ENCODE measurements around the gene DLGAP1. TPM values are rescaled to one million over a fixed set of nuclear protein-coding genes. Genes with fewer than 3 reads are reported as not detected.

The DLGAP1 gene
- total RNA-seq, 1 donor from 2014 or later: 13.6 TPM

DNA sequence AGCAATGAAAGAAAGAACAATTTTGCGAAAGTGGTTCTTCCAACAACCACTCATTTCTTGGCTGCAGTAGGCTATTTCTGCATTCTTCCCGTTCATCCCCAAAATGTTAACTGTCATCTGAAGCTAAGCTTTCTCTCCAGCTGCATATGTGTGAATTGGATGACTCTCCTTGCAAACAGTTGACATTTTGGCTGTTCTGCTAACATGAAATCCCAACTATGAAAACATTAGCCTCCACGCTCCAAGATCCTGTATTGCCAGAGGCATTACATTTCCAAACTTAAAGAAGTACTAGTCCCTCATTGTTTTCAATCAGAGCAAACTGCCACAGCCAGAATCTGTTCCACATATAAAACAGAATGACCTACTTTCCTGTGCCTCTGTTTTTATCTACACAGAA lies 916.7 kb downstream of the DLGAP1 start:
- TF ChIP-seq, protein P1, sequence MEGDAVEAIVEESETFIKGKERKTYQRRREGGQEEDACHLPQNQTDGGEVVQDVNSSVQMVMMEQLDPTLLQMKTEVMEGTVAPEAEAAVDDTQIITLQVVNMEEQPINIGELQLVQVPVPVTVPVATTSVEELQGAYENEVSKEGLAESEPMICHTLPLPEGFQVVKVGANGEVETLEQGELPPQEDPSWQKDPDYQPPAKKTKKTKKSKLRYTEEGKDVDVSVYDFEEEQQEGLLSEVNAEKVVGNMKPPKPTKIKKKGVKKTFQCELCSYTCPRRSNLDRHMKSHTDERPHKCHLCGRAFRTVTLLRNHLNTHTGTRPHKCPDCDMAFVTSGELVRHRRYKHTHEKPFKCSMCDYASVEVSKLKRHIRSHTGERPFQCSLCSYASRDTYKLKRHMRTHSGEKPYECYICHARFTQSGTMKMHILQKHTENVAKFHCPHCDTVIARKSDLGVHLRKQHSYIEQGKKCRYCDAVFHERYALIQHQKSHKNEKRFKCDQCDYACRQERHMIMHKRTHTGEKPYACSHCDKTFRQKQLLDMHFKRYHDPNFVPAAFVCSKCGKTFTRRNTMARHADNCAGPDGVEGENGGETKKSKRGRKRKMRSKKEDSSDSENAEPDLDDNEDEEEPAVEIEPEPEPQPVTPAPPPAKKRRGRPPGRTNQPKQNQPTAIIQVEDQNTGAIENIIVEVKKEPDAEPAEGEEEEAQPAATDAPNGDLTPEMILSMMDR (IDR thresholded peaks at IDR 0.05; ENCODE audit: partially characterized antibody, unreplicated experiment): no peak
- no peaks in the 10 kb centered on the region for H3K4me1 Mint-ChIP-seq (ENCODE audit: low read depth, unreplicated experiment)
- H3K9me3 Mint-ChIP-seq (ENCODE audit: unreplicated experiment): peaks cover under 1% of the 10 kb centered on the region
- peaks cover under 1% of the 10 kb centered on the region for H3K27me3 Mint-ChIP-seq (ENCODE audit: unreplicated experiment)
- peaks cover 6% of the 10 kb centered on the region for H3K36me3 Mint-ChIP-seq (ENCODE audit: unreplicated experiment)
- H3K27ac Mint-ChIP-seq (ENCODE audit: unreplicated experiment): no peak overlapping the region
- no peak for DNase-seq
- H3K4me3 Mint-ChIP-seq (ENCODE audit: unreplicated experiment): no peak overlapping the region

DNA sequence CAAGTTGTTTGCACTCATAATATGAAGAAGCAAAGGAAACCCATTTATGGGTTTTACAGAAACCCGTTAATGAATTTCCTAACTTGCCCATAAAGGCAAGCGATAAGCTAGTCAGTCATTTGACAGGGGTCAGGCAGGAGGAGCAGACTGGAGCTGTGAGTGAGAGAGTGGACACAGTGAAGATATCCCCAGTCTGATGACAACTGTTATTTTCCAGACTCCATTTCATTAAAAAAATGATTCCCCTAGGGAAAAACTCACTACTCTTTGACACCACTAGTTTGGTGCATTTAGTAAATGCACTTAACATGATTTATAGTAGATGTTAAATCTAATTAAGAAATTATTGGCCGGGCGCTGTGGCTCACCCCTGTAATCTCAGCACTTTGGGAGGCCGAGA lies 924.3 kb downstream of the DLGAP1 start:
- no peak for DNase-seq
- H3K27me3 Mint-ChIP-seq (ENCODE audit: unreplicated experiment): peaks cover 4% of the 10 kb centered on the region
- H3K4me3 Mint-ChIP-seq (ENCODE audit: unreplicated experiment): no peak overlapping the region
- peaks cover 26% of the 10 kb centered on the region for H3K4me1 Mint-ChIP-seq (ENCODE audit: low read depth, unreplicated experiment)
- H3K27ac Mint-ChIP-seq (ENCODE audit: unreplicated experiment): no peak overlapping the region
- peaks cover 6% of the 10 kb centered on the region for H3K36me3 Mint-ChIP-seq (ENCODE audit: unreplicated experiment)
- TF ChIP-seq, protein P1 (IDR thresholded peaks at IDR 0.05; ENCODE audit: partially characterized antibody, unreplicated experiment): no peak
- peaks cover 8% of the 10 kb centered on the region for H3K9me3 Mint-ChIP-seq (ENCODE audit: unreplicated experiment)

- DNase-seq: no peak
- Mint-ChIP-seq H3K27me3 (ENCODE audit: unreplicated experiment) (peaks cover 4% of the 10 kb centered on the region), H3K4me1 (ENCODE audit: low read depth, unreplicated experiment) (peaks cover 30% of the 10 kb centered on the region), H3K36me3 (ENCODE audit: unreplicated experiment) (peaks cover 6% of the 10 kb centered on the region), H3K27ac (ENCODE audit: unreplicated experiment) (no peak overlapping the region), H3K4me3 (ENCODE audit: unreplicated experiment) (no peak overlapping the region), H3K9me3 (ENCODE audit: unreplicated experiment) (peaks cover 8% of the 10 kb centered on the region)
- TF ChIP-seq, protein P1 (IDR thresholded peaks at IDR 0.05; ENCODE audit: partially characterized antibody, unreplicated experiment): no peak
These were observed 925.5 kb downstream of the DLGAP1 start for GRCh38 chr18:3529601-3530000.

GRCh38 chr18:3529077-3529476 lies 926.0 kb downstream of the DLGAP1 start:
- H3K4me1 Mint-ChIP-seq (ENCODE audit: low read depth, unreplicated experiment): peaks cover 30% of the 10 kb centered on the region
- no peak overlapping the region for H3K4me3 Mint-ChIP-seq (ENCODE audit: unreplicated experiment)
- TF ChIP-seq, protein P1 (IDR thresholded peaks at IDR 0.05; ENCODE audit: partially characterized antibody, unreplicated experiment): no peak
- H3K9me3 Mint-ChIP-seq (ENCODE audit: unreplicated experiment): peaks cover 8% of the 10 kb centered on the region
- no peak overlapping the region for H3K27ac Mint-ChIP-seq (ENCODE audit: unreplicated experiment)
- peaks cover 6% of the 10 kb centered on the region for H3K36me3 Mint-ChIP-seq (ENCODE audit: unreplicated experiment)
- H3K27me3 Mint-ChIP-seq (ENCODE audit: unreplicated experiment): peaks cover 4% of the 10 kb centered on the region
- no peak for DNase-seq

DNA sequence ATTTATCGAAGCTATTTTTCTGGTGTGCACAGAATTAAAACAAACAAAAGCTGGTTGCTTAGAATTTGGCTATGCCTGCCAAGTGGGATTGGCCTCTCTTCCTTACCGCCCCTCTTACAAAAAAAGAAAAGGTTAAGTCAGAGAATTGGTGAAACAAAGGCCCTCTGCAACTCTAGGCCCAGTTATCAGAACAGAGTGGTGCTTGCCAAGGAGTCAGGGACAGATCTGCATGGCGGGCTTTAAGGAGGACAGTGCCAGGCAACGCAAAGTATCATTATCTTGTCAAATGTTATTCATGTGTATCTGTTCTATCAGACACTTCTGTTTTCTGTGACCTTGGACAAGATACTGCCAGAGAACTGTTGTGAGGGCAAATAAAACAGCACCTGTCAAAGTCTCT lies 926.9 kb downstream of the DLGAP1 start:
- TF ChIP-seq, protein P1 (IDR thresholded peaks at IDR 0.05; ENCODE audit: partially characterized antibody, unreplicated experiment): no peak
- Mint-ChIP-seq H3K36me3 (ENCODE audit: unreplicated experiment) (no peaks in the 10 kb centered on the region), H3K9me3 (ENCODE audit: unreplicated experiment) (peaks cover 8% of the 10 kb centered on the region), H3K27me3 (ENCODE audit: unreplicated experiment) (peaks cover 4% of the 10 kb centered on the region), H3K4me1 (ENCODE audit: low read depth, unreplicated experiment) (peaks cover 30% of the 10 kb centered on the region), H3K27ac (ENCODE audit: unreplicated experiment) (peak overlapping the region; percentile 7), H3K4me3 (ENCODE audit: unreplicated experiment) (no peak overlapping the region)
- DNase-seq: no peak
